22Rv1 (cell line): ENCODE data around the gene INO80.

Experiments
- ZFX ChIP-seq: fragments of 450-650 bp; IDR thresholded peaks from 2 replicates; pipeline ENCODE4 v1.6.1; 2017; ENCODE audit warnings: antibody characterized with exemption, borderline replicate concordance
- TF ChIP-seq, protein P1 (sequence below): fragments of 450-650 bp; IDR thresholded peaks from 2 replicates; pipeline ENCODE4 v1.5.1; 2017; ENCODE audit warnings: mild to moderate bottlenecking

GRCh38 chr15:40931300-40932142 is 184.6 kb downstream of the INO80 start:
- TF ChIP-seq, protein P1, sequence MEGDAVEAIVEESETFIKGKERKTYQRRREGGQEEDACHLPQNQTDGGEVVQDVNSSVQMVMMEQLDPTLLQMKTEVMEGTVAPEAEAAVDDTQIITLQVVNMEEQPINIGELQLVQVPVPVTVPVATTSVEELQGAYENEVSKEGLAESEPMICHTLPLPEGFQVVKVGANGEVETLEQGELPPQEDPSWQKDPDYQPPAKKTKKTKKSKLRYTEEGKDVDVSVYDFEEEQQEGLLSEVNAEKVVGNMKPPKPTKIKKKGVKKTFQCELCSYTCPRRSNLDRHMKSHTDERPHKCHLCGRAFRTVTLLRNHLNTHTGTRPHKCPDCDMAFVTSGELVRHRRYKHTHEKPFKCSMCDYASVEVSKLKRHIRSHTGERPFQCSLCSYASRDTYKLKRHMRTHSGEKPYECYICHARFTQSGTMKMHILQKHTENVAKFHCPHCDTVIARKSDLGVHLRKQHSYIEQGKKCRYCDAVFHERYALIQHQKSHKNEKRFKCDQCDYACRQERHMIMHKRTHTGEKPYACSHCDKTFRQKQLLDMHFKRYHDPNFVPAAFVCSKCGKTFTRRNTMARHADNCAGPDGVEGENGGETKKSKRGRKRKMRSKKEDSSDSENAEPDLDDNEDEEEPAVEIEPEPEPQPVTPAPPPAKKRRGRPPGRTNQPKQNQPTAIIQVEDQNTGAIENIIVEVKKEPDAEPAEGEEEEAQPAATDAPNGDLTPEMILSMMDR: no peak
- TF ChIP-seq ZFX: no peak
